ENCODE results near the gene ZSWIM6.

GRCh38 chr5:61363401-61364114 lies 31.5 kb downstream of the ZSWIM6 start:
- TF ChIP-seq POLR2AphosphoS5 (IDR thresholded peaks at IDR 0.05; ENCODE audit: borderline replicate concordance, low read depth, low read length) (no peak), EZH2 (IDR thresholded peaks at IDR 0.05) (no peak), FOXP2 (optimal IDR thresholded peaks at IDR 0.05; ENCODE audit: control extremely low read depth, extremely low read length, insufficient read depth) (no peak)

All from SK-N-MC (cell line).